H54 (cell line): ENCODE data around the gene ACVR2A.

Experiments used
- DNase-seq: peaks from one replicate; pipeline ENCODE4 v3.0.0; 2011; ENCODE audit warnings: low spot score, mixed read lengths; ENCODE audit not compliant: insufficient read length
- FAIRE-seq: peaks from 3 replicates; lab custom pipeline; 2011; peaks lifted over from hg19 to GRCh38; lab: Jason Lieb, UNC
- POLR2A ChIP-seq: IDR thresholded peaks from 2 replicates; pipeline ENCODE4 v1.6.1; 2011; ENCODE audit warnings: low read depth, mild to moderate bottlenecking, low read length

Gene ACVR2A

GRCh38 chr2:147845411-147845971 lies 662 bp downstream of the ACVR2A start:
- TF ChIP-seq POLR2A, result no peak
- DNase-seq (no peak), FAIRE-seq (peak; percentile 15)

- DNase-seq (no peak), FAIRE-seq (peak; percentile 87)
- no peak for TF ChIP-seq POLR2A
These were observed 1.7 kb downstream of the ACVR2A start for GRCh38 chr2:147846412-147847081.

GRCh38 chr2:147847746-147848391 lies 3.0 kb downstream of the ACVR2A start:
- FAIRE-seq, result peak; percentile 20
- no peak for TF ChIP-seq POLR2A
- DNase-seq, result no peak

DNA sequence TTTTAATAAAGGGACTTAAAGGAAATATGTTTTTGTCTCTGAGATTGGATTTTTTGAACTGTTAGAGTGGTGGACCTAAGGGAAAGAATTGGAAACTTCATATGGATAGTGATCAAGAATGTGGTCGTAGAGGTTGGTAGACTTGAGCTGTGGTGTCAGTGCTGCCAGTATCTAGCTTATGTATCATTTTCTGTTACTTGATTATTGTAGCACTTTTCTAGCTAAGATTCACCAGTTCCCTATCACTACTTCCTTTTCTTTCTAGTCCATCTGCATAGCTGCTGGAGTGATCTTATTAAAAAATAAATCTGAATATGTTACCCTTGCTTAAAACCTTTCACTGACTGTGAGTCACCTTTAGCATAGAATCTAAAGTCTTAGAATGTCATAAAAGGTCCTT lies 6.0 kb downstream of the ACVR2A start:
- DNase-seq (no peak), FAIRE-seq (no peak)
- TF ChIP-seq POLR2A, result no peak

GRCh38 chr2:147851244-147851930 lies 6.6 kb downstream of the ACVR2A start:
- no peak for TF ChIP-seq POLR2A
- no peak for DNase-seq
- no peak for FAIRE-seq

GRCh38 chr2:147854557-147855134 lies 9.8 kb downstream of the ACVR2A start:
- DNase-seq (no peak), FAIRE-seq (no peak)
- no peak for TF ChIP-seq POLR2A

DNA sequence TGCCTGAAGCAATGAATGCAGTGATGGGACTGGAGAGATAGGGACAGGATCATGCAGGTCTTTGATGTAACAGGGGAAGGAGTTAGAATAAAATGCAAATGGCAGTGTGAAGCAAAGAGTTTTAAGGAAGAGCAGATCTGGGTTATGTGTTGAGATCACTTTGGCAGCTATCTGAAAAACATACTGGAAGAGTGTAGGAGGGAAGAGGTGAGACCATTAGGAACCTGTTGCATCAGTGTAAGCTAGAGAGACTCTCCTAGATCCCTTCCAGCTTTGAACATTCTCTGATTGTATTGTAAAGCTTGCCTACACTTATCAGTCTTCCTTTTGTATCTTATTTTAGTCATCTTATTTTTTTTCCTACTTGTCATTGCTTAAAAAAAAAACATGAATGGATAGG lies 10.5 kb downstream of the ACVR2A start:
- DNase-seq, result no peak
- FAIRE-seq, result no peak
- TF ChIP-seq POLR2A, result no peak

DNA sequence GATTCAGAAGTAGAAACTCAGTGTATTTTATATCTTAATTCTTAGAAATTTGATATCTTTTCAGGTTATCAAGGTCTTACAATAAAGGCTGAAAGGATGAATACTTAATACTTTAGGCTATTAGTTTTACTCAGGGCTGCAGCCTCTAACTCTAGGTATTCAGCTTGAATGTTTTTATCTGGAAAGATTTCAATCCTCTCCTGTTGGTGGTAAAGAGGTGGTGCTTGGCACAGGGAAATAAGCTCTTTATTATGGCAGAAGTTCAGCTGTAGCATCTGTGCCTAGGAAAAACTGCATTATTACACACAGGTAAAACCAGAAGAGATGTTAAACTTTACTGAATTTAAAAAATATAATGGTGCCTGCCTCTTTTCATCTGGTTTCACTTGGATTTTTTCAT lies 11.1 kb downstream of the ACVR2A start:
- TF ChIP-seq POLR2A, result no peak
- no peak for FAIRE-seq
- no peak for DNase-seq

DNA sequence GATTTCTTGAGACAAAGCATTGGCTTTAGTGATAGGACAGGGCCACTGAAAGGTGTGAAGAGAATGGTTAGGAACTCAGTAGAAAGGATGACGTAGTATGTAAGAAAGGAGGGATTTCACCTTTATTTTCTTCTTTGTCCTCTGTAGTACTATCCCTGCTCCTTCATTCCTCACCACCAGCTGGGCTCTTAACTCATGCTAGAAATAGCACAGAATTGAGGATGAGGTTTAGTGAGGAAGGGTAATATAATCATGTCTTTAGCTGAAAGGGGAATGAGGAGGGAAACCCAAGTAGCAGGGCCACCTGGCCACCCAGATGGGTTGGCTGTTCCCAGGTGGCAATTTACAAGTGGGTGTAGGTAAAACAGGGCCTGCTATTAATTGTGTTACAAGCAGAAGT lies 15.2 kb downstream of the ACVR2A start:
- FAIRE-seq (peak; percentile 53), DNase-seq (no peak)
- TF ChIP-seq POLR2A, result no peak

- FAIRE-seq (no peak), DNase-seq (no peak)
- TF ChIP-seq POLR2A, result no peak
These were observed 18.2 kb downstream of the ACVR2A start for GRCh38 chr2:147862859-147863516.

GRCh38 chr2:147863835-147864234 lies 19.0 kb downstream of the ACVR2A start:
- FAIRE-seq (no peak), DNase-seq (no peak)
- no peak for TF ChIP-seq POLR2A

DNA sequence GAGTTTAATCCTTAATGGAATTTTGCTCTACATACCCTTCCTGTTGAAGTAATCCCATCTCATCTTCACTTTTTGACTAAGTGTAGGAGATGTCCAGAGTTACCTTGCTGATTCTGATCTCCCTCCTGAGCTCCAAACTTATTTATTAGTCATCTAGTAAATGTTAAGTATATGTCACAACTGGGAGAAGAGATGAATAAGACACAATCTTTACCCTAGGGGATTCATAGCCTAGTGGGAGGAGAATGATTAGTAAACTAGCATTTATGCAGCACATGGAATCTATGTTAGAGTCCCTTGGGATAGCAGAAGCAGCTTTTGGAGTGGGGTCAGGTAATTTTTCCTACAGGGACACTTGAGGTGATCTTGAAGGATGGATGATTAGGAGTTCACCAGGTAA lies 20.7 kb downstream of the ACVR2A start:
- DNase-seq (no peak), FAIRE-seq (no peak)
- no peak for TF ChIP-seq POLR2A

DNA sequence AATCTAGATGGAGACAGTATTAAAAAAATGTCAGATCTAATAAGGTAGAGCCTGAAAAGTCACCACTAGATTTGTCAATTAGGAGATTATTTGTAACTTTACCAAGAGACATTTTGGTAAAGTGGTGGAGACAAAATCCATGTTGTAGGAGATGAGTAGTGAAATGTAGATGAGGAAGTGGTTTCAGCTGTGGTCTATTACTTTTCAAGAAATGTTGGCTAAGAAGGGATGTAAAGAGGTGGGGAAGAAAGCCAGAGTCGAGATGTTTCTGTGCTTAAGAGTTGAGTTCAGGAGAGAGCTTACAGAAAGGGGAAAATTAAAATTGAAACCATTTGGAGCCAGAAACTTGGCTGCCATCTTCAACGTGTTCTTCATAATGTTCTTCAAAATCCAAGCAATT lies 22.2 kb downstream of the ACVR2A start:
- DNase-seq (no peak), FAIRE-seq (no peak)
- no peak for TF ChIP-seq POLR2A

DNA sequence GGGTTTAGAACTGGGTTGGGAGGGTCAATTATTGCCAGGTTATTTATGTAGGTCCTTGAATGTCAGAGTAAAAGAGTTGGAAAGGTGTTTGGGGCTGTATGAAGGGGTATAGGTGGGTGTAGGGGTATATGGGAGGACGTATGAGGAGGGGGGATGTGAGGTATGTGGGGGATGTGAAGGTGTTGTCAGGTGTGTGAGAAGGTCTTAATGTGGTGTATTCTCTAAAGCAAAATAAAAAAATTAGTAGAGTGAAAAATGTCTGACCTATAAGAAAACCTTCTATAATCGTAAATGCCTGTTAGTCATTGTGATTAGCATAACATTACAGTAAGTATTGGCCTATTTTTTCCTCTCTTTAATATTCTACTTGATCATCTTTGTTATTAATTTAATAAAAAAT lies 25.1 kb downstream of the ACVR2A start:
- no peak for TF ChIP-seq POLR2A

More for the DNA sequence above, 25.1 kb downstream of the ACVR2A start:
- DNase-seq, result no peak
- FAIRE-seq, result no peak
